ENCODE results near the gene NSA2. TPM values are rescaled to one million over a fixed set of nuclear protein-coding genes. Genes with fewer than 3 reads are reported as not detected.

NSA2 gene
- total RNA-seq, 1 experiment from 2014 or later: 111 TPM

DNA sequence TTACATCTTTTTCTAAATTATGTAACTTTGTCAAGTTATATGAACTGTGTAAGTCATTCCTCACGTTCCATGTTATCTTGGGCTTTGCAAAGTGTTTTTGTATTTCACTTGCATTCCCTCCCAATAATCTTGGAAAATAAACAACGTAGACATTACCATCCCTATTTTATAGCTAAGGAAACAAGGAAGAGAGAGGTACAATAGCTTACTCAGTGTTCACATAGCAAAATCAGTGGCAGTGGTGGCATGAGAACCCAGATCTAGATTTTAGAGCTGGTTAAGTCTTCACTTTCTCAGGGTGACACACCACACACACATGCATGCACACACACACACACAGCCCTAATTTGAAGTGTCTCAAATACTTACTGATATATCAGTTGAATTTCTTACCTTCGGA is 34.1 kb downstream of the NSA2 start:
- no peak for TF ChIP-seq EZH2 (IDR thresholded peaks at IDR 0.05; ENCODE audit: borderline replicate concordance, low read depth, low read length, poor library complexity, severe bottlenecking)
- TF ChIP-seq, protein P1, sequence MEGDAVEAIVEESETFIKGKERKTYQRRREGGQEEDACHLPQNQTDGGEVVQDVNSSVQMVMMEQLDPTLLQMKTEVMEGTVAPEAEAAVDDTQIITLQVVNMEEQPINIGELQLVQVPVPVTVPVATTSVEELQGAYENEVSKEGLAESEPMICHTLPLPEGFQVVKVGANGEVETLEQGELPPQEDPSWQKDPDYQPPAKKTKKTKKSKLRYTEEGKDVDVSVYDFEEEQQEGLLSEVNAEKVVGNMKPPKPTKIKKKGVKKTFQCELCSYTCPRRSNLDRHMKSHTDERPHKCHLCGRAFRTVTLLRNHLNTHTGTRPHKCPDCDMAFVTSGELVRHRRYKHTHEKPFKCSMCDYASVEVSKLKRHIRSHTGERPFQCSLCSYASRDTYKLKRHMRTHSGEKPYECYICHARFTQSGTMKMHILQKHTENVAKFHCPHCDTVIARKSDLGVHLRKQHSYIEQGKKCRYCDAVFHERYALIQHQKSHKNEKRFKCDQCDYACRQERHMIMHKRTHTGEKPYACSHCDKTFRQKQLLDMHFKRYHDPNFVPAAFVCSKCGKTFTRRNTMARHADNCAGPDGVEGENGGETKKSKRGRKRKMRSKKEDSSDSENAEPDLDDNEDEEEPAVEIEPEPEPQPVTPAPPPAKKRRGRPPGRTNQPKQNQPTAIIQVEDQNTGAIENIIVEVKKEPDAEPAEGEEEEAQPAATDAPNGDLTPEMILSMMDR (conservative IDR thresholded peaks at IDR 0.05; ENCODE audit: low read depth, low read length): no peak
- H3K27me3 ChIP-seq (replicated peaks; ENCODE audit: insufficient read depth, low read depth, low read length, poor library complexity): no peaks in the 10 kb centered on the region
- intact Hi-C loops (cut with micrococcal nuclease; ENCODE audit: unreplicated experiment): no loop called here
- no peak overlapping the region for H3K4me3 ChIP-seq (ENCODE audit: low read depth, low read length, poor library complexity, severe bottlenecking)
- BruUV-seq (replicated peaks): no TSS peak
- no peak for DNase-seq (ENCODE audit: low spot score)
- H3K9me3 ChIP-seq (ENCODE audit: low read depth, low read length, poor library complexity, severe bottlenecking): no peaks in the 10 kb centered on the region
- H3K36me3 ChIP-seq (ENCODE audit: insufficient read depth, low read length, poor library complexity, severe bottlenecking): no peaks in the 10 kb centered on the region
- ChIA-PET POLR2A (ENCODE audit: low non-redundant PET) (no interaction called here), CTCF (no interaction called here)
- no peak overlapping the region for H3K27ac ChIP-seq (ENCODE audit: low read depth, low read length, poor library complexity, severe bottlenecking)
- no peaks in the 10 kb centered on the region for H3K4me1 ChIP-seq (ENCODE audit: insufficient read depth, low read length, poor library complexity, severe bottlenecking)

DNA sequence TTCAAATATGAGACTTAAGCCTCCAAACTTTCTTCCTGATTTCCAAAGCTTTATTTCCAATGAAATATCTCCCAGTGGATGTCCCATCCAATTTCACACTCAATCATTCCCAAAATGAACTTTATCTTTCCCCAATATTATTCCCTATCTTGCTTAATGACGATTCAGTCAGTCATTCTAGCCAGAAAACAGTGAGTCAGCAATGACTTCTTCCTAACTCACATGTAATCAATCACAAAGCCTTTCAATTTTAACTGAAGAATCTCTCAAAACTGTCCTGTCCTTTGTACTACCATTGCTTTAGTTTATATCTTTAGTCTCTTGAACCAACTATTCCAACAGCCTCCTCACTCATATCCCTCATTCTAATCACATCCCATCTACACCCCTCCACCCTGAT is 34.9 kb downstream of the NSA2 start:
- intact Hi-C loops (cut with micrococcal nuclease; ENCODE audit: unreplicated experiment): no loop called here
- ChIA-PET POLR2A (ENCODE audit: low non-redundant PET) (no interaction called here), CTCF (no interaction called here)
- H3K36me3 ChIP-seq (ENCODE audit: insufficient read depth, low read length, poor library complexity, severe bottlenecking): no peaks in the 10 kb centered on the region
- BruUV-seq (replicated peaks): no TSS peak
- H3K4me3 ChIP-seq (ENCODE audit: low read depth, low read length, poor library complexity, severe bottlenecking): no peak overlapping the region
- no peaks in the 10 kb centered on the region for H3K9me3 ChIP-seq (ENCODE audit: low read depth, low read length, poor library complexity, severe bottlenecking)
- DNase-seq (ENCODE audit: low spot score): no peak
- no peaks in the 10 kb centered on the region for H3K27me3 ChIP-seq (replicated peaks; ENCODE audit: insufficient read depth, low read depth, low read length, poor library complexity)
- no peak for TF ChIP-seq EZH2 (IDR thresholded peaks at IDR 0.05; ENCODE audit: borderline replicate concordance, low read depth, low read length, poor library complexity, severe bottlenecking)
- TF ChIP-seq, protein P1 (conservative IDR thresholded peaks at IDR 0.05; ENCODE audit: low read depth, low read length): no peak
- H3K4me1 ChIP-seq (ENCODE audit: insufficient read depth, low read length, poor library complexity, severe bottlenecking): no peaks in the 10 kb centered on the region
- H3K27ac ChIP-seq (ENCODE audit: low read depth, low read length, poor library complexity, severe bottlenecking): no peak overlapping the region

DNA sequence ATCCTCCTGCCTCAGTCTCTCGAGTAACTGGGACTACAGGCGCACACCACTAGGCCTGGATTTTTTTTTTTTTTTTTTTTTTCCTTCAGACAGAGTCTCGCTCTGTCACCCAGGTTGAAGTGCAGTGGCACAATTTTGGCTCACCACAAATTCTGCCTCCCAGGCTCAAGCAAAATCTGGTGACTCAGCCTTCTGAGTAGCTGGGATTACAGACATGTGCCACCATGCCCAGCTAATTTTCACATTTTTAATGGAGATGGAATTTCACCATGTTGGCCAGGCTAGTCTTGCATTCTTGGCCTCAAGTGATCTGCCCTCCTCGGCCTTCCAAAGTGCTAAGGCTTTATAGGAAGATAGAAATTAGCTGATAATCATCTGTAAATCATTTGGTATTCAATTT is 43.9 kb downstream of the NSA2 start:
- intact Hi-C loops (cut with micrococcal nuclease; ENCODE audit: unreplicated experiment): no loop called here
- ChIA-PET CTCF (no interaction called here), POLR2A (ENCODE audit: low non-redundant PET) (no interaction called here)
- no peak overlapping the region for H3K27ac ChIP-seq (ENCODE audit: low read depth, low read length, poor library complexity, severe bottlenecking)
- H3K36me3 ChIP-seq (ENCODE audit: insufficient read depth, low read length, poor library complexity, severe bottlenecking): no peaks in the 10 kb centered on the region
- peaks cover 2% of the 10 kb centered on the region for H3K4me1 ChIP-seq (ENCODE audit: insufficient read depth, low read length, poor library complexity, severe bottlenecking)
- no peaks in the 10 kb centered on the region for H3K9me3 ChIP-seq (ENCODE audit: low read depth, low read length, poor library complexity, severe bottlenecking)
- no peaks in the 10 kb centered on the region for H3K27me3 ChIP-seq (replicated peaks; ENCODE audit: insufficient read depth, low read depth, low read length, poor library complexity)
- H3K4me3 ChIP-seq (ENCODE audit: low read depth, low read length, poor library complexity, severe bottlenecking): no peak overlapping the region
- TF ChIP-seq EZH2 (IDR thresholded peaks at IDR 0.05; ENCODE audit: borderline replicate concordance, low read depth, low read length, poor library complexity, severe bottlenecking): no peak
- TF ChIP-seq, protein P1 (conservative IDR thresholded peaks at IDR 0.05; ENCODE audit: low read depth, low read length): no peak
- BruUV-seq (replicated peaks): no TSS peak
- peak; percentile 28 for DNase-seq (ENCODE audit: low spot score)
